Measurements from ENCODE around the gene RHOBTB1.

GRCh38 chr10:60873758-60874157, 70.2 kb downstream of the RHOBTB1 start:
- TF ChIP-seq POLR2A (IDR thresholded peaks at IDR 0.05), result no peak
- no peak for TF ChIP-seq CTCF (IDR thresholded peaks at IDR 0.05)
- TF ChIP-seq POLR2AphosphoS5 (IDR thresholded peaks at IDR 0.05), result no peak

Data from suprapubic skin (tissue), 4 donors.